ENCODE data around the gene SIRT7.

Gene SIRT7

DNA sequence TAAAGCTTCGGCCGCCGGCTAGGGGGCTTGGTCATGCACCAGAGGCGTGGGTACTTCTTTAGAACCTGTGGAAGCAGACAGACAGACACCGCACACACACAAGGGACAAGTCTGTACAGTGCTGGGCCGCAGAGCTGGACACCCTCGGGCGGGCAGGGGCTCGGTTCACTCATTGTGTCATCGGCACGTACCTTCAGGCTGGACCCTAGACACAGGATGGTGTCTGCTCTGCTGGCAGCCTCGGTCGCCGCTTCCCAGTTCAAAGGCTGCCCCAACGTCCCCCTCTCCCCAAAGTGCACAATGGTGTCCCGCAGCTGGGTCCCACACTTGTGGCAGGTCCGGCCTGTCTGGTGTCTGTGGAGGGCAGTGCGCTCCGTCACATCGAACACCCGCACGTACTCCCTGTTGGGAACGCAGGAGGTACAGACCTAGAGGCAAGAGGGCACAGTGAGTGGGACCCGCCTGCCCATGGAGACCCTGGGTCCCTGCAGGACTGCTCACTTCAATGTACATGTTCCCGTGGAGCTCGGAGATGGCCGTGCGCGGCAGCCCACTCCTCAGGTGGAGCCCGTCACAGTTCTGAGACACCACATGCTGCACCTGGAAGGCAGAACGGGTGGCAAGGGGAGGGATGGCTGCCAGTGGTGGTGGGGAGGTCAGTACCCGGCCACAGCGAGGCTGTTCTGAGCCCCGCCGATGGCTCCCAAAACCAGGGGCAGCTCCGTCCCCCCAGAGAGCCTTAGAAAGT lies 3.7 kb downstream of the SIRT7 start:
- Histone ChIP-seq H3K4me2 (no peak overlapping the region), H3K36me3 (ENCODE audit: insufficient read depth) (peaks cover 24% of the 10 kb centered on the region; the same call in 1 of the 2 replicates), H4K20me1 (ENCODE audit: insufficient read depth) (0 out of 2 replicates have a peak, but pooled peaks cover 5% of the 10 kb centered on the region), H3K27ac (no peak overlapping the region), H3K4me1 (ENCODE audit: low read depth, poor library complexity, severe bottlenecking) (peaks cover 37% of the 10 kb centered on the region), H3K27me3 (ENCODE audit: insufficient read depth, low read depth) (no peaks in the 10 kb centered on the region), H3K9ac (no peak overlapping the region), H2AFZ (ENCODE audit: low read depth) (no peak overlapping the region), H3K79me2 (ENCODE audit: insufficient read depth, low read depth) (peaks cover 30% of the 10 kb centered on the region), H3K4me3 (IDR thresholded peaks at IDR 0.05; ENCODE audit: insufficient read depth, low read depth, low read length) (no peak overlapping the region)
- TF ChIP-seq, protein P1, sequence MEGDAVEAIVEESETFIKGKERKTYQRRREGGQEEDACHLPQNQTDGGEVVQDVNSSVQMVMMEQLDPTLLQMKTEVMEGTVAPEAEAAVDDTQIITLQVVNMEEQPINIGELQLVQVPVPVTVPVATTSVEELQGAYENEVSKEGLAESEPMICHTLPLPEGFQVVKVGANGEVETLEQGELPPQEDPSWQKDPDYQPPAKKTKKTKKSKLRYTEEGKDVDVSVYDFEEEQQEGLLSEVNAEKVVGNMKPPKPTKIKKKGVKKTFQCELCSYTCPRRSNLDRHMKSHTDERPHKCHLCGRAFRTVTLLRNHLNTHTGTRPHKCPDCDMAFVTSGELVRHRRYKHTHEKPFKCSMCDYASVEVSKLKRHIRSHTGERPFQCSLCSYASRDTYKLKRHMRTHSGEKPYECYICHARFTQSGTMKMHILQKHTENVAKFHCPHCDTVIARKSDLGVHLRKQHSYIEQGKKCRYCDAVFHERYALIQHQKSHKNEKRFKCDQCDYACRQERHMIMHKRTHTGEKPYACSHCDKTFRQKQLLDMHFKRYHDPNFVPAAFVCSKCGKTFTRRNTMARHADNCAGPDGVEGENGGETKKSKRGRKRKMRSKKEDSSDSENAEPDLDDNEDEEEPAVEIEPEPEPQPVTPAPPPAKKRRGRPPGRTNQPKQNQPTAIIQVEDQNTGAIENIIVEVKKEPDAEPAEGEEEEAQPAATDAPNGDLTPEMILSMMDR (conservative IDR thresholded peaks at IDR 0.05; ENCODE audit: low read depth, low read length): no peak

DNA sequence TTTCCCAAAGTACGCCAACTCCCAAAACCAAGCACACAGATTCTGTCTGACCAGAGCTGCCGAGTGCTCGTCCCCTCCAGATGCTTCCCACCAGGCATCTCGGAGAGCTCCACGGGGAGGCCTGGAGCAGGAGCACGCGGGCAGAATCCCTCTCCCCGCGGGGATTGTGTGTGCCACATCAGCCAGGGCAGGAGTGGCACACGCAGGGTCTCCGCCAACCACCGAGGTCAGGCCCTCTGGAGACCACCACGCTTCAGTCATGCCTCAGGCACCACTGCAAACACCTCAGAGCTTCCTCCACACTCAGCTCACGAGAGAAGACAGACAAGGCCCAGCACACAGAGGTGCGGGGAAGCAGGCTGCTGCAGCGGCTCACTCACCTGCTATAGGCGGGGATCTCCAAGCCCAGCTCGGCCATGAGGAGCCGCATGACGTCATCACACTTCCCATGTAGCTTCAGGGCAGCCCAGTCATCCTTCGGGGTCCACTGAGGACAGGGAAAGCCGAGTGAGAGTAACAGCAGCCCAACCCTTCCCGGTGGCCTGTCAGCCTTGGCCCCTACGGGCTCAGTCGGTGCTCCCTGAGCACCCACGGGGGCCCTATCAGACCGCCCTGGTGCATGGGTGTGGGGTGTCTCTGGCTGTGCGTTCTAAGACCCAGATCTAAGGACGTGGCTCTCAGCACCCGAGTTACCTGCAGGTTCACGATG lies 4.4 kb downstream of the SIRT7 start:
- no peak overlapping the region for H3K9ac ChIP-seq
- no peaks in the 10 kb centered on the region for H3K27me3 ChIP-seq (ENCODE audit: insufficient read depth, low read depth)
- TF ChIP-seq, protein P1 (conservative IDR thresholded peaks at IDR 0.05; ENCODE audit: low read depth, low read length): no peak
- no peak overlapping the region for H3K4me3 ChIP-seq (IDR thresholded peaks at IDR 0.05; ENCODE audit: insufficient read depth, low read depth, low read length)
- H3K4me2 ChIP-seq: no peak overlapping the region
- peaks cover 24% of the 10 kb centered on the region; the same call in 1 of the 2 replicates for H3K36me3 ChIP-seq (ENCODE audit: insufficient read depth)
- H3K4me1 ChIP-seq (ENCODE audit: low read depth, poor library complexity, severe bottlenecking): peaks cover 34% of the 10 kb centered on the region
- H2AFZ ChIP-seq (ENCODE audit: low read depth): no peak overlapping the region
- 0 out of 2 replicates have a peak, but pooled peaks cover 5% of the 10 kb centered on the region for H4K20me1 ChIP-seq (ENCODE audit: insufficient read depth)
- H3K79me2 ChIP-seq (ENCODE audit: insufficient read depth, low read depth): peaks cover 26% of the 10 kb centered on the region
- H3K27ac ChIP-seq: no peak overlapping the region

DNA sequence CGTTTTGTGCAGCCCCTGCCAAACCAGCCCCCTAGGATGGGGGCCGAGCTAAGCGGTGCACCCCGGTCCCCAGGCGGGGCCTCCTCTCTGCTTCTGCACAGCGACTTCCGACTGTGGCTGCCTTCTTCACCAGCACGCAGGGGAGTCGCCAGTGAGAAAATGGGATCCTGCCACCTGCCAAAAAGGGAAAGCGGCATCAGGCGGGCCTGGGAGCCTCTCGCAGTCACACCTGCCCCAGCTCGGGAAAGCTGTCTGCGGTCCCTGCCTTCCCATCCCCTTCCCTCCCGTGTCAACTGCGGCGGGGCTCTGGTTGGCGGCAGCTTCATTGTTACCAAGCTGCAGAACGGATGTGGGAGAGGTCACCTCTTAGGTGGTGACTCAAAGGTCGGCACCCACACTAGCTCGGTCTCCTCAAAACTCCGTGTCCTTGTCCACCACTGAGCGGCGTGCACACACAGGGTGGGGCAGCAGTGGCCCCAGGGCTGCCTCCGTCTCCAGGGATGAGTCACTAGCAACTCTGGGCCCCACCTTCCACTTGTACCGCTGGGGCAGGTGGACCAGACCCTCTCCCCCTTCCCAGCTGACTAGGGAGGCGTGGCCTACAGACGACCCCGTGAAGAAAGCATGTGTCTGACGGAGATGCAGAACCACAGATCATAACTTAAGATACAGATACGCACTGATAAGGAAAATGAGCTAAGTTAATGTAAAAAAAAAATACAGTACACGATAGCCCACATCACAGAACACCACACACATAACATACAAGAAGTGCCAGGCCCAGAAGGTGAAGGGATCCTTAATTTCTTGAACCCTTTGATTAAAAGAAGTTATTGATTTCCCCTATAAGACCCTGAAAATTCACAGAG lies 5.3 kb downstream of the SIRT7 start:
- H3K9ac ChIP-seq: no peak overlapping the region
- TF ChIP-seq, protein P1 (conservative IDR thresholded peaks at IDR 0.05; ENCODE audit: low read depth, low read length): no peak
- 0 out of 2 replicates have a peak, but pooled peaks cover 5% of the 10 kb centered on the region for H4K20me1 ChIP-seq (ENCODE audit: insufficient read depth)
- H3K36me3 ChIP-seq (ENCODE audit: insufficient read depth): peaks cover 24% of the 10 kb centered on the region; the same call in 1 of the 2 replicates
- no peak overlapping the region for H3K27ac ChIP-seq
- no peak overlapping the region for H3K4me3 ChIP-seq (IDR thresholded peaks at IDR 0.05; ENCODE audit: insufficient read depth, low read depth, low read length)
- no peaks in the 10 kb centered on the region for H3K27me3 ChIP-seq (ENCODE audit: insufficient read depth, low read depth)
- no peak overlapping the region for H3K4me2 ChIP-seq
- H3K4me1 ChIP-seq (ENCODE audit: low read depth, poor library complexity, severe bottlenecking): peaks cover 29% of the 10 kb centered on the region
- H3K79me2 ChIP-seq (ENCODE audit: insufficient read depth, low read depth): peaks cover 26% of the 10 kb centered on the region
- H2AFZ ChIP-seq (ENCODE audit: low read depth): no peak overlapping the region

DNA sequence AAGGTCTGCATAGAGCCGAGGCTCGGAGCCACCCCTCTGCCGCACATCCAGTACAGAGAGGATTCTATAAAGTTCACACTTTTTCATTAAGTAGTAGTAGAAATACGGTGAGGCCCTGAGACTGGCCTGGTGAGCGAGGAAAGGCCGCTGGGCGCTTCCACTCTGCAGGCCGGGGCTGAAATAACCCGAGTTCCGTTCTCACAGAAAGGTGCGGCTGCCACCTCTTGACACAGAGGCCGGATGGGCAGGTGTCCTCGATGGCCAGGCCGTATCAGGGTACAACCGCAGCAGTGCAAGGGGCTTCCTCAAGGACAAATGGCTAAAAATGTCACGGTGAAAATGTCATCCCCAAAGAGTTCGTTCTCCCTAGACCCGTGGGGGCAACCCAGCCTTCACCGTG lies 6.0 kb downstream of the SIRT7 start:
- H3K27me3 ChIP-seq (ENCODE audit: insufficient read depth, low read depth): no peaks in the 10 kb centered on the region
- H3K27ac ChIP-seq: no peak overlapping the region
- H4K20me1 ChIP-seq (ENCODE audit: insufficient read depth): 0 out of 2 replicates have a peak, but pooled peaks cover 5% of the 10 kb centered on the region
- TF ChIP-seq, protein P1 (conservative IDR thresholded peaks at IDR 0.05; ENCODE audit: low read depth, low read length): no peak
- peaks cover 24% of the 10 kb centered on the region; the same call in 1 of the 2 replicates for H3K36me3 ChIP-seq (ENCODE audit: insufficient read depth)
- no peak overlapping the region for H3K9ac ChIP-seq
- H3K79me2 ChIP-seq (ENCODE audit: insufficient read depth, low read depth): peaks cover 20% of the 10 kb centered on the region
- peak overlapping the region; percentile 3; the same call in 1 of the 2 replicates for H3K4me2 ChIP-seq
- H2AFZ ChIP-seq (ENCODE audit: low read depth): no peak overlapping the region
- no peak overlapping the region for H3K4me3 ChIP-seq (IDR thresholded peaks at IDR 0.05; ENCODE audit: insufficient read depth, low read depth, low read length)
- H3K4me1 ChIP-seq (ENCODE audit: low read depth, poor library complexity, severe bottlenecking): peaks cover 27% of the 10 kb centered on the region

Data from KMS-11 (cell line).